Islet precursor cell (in vitro differentiated cells): Measurements from ENCODE around the gene MRRF.

ENCODE experiments used
- DNase-seq: peaks from one replicate; pipeline ENCODE4 v3.0.0-alpha.2; 2018

Gene MRRF

GRCh38 chr9:122228568-122229484, 35.9 kb upstream of the MRRF start, which contains the start of gene LHX6:
TSS of gene LHX6 (minus strand) at chr9:122228957. CDS start at chr9:122228740, 217 bp downstream.
- peak; percentile 86 for DNase-seq

- DNase-seq = peak; percentile 43
Observed at GRCh38 chr9:122229485-122229837, 35.2 kb upstream of the MRRF start.

GRCh38 chr9:122232796-122233306, 31.8 kb upstream of the MRRF start:
- DNase-seq = no peak

GRCh38 chr9:122234022-122234748, 30.5 kb upstream of the MRRF start:
- DNase-seq = peak; percentile 38

- DNase-seq = peak; percentile 55
Observed at GRCh38 chr9:122236681-122237080, 28.0 kb upstream of the MRRF start.

GRCh38 chr9:122239722-122240121, 25.0 kb upstream of the MRRF start:
- peak; percentile 12 for DNase-seq

GRCh38 chr9:122244349-122244748, 20.3 kb upstream of the MRRF start:
- DNase-seq = no peak

GRCh38 chr9:122246666-122247065, 18.0 kb upstream of the MRRF start:
- DNase-seq = peak; percentile 23

GRCh38 chr9:122248448-122248865, 16.2 kb upstream of the MRRF start:
- DNase-seq = peak; percentile 74

- DNase-seq = no peak
Observed at GRCh38 chr9:122251351-122251750, 13.3 kb upstream of the MRRF start.

GRCh38 chr9:122252796-122253195, 11.9 kb upstream of the MRRF start:
- DNase-seq = no peak

GRCh38 chr9:122254761-122255160, 9.9 kb upstream of the MRRF start:
- DNase-seq = no peak

- DNase-seq = no peak
Observed at GRCh38 chr9:122256206-122256605, 8.5 kb upstream of the MRRF start.

- no peak for DNase-seq
Observed at GRCh38 chr9:122258886-122259415, 5.7 kb upstream of the MRRF start.

- no peak for DNase-seq
Observed at GRCh38 chr9:122261469-122261881, 3.2 kb upstream of the MRRF start.

GRCh38 chr9:122262073-122262472, 2.6 kb upstream of the MRRF start:
- no peak for DNase-seq

- no peak for DNase-seq
Observed at GRCh38 chr9:122263699-122264349, 858 bp upstream of the MRRF start.

- DNase-seq = no peak
Observed at GRCh38 chr9:122265149-122265915, 650 bp downstream of the MRRF start.

- no peak for DNase-seq
Observed at GRCh38 chr9:122268041-122268814, 3.5 kb downstream of the MRRF start.

GRCh38 chr9:122274055-122274454, 9.4 kb downstream of the MRRF start:
- DNase-seq = no peak

- DNase-seq = no peak
Observed at GRCh38 chr9:122276096-122276495, 11.4 kb downstream of the MRRF start.
